Loucy (cell line): ENCODE results near the gene TYW5.

Experiments used
- CTCF ChIP-seq: fragments of 200-600 bp; sonication (generic); conservative IDR thresholded peaks from 2 replicates; pipeline ENCODE4 v1.5.1; 2014; ENCODE audit warnings: mild to moderate bottlenecking, antibody characterized with exemption, low read length
- EZH2phosphoT487 ChIP-seq: fragments of 200-600 bp; IDR thresholded peaks from 2 replicates; pipeline ENCODE4 v1.6.1; 2018; ENCODE audit warnings: antibody characterized with exemption, mild to moderate bottlenecking, moderate library complexity, borderline replicate concordance

GRCh38 chr2:199946836-199947235, 8.5 kb downstream of the TYW5 start:
- no peak for TF ChIP-seq CTCF
- no peak for TF ChIP-seq EZH2phosphoT487
